Measurements from ENCODE around the gene CA10.

CA10 gene

DNA sequence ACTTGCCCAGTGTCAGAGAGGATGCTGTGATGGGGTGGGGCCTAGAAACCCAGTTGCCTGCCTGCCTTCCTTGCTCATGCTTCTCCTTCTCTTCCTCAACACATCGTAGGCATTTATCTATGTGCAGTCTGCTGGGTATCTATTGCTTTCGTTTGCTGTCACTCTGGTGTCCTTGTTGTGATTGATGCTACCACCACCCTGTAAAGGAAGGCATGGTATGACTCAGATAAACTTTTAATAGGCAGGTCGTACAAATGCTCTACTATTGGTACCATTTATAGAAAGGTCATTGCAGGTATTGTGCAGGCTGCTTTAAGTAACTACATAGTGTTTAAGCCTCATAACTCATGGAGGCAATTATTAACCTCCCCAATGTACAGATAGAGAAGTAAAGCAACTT, 529.3 kb downstream of the CA10 start:
- no peak for DNase-seq

DNA sequence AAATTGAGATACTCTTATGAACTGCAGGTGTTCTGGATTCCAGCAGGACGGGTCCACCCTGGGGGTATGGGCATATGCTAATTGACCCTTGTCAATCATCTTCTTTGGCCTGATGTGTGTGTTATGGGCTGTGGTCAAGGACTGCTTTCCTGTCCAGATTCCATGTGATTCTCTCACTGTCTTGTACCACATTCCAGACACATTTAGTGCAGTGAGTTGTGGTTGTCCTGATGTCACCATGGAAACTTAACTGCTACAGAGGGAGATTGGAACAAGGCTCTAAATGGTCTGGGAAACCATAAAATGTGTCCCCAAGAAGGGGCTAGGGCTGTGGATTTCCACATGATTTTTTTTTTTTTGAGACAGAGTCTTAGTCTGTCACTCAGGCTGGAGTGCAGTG, 530.7 kb downstream of the CA10 start:
- no peak for DNase-seq

DNA sequence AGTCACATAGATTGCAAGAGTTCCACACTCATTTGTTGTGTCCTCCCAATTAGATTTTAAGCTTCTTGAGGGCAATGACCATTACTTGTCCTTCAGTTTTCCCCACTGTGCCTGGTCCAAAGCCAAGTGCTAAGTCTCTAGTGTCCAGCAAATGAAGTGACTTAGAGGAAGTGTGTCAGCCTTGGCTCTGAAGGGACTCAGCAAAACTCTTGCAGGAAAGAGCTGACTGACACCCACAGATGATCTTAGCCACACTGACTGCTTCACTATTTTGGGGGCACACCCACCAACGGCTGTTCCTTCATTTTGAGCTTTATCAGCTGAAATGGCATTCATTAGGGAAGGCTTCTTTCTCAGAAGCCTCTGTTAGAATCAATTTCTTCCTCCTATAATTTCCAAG, 540.0 kb downstream of the CA10 start:
- DNase-seq, result no peak

DNA sequence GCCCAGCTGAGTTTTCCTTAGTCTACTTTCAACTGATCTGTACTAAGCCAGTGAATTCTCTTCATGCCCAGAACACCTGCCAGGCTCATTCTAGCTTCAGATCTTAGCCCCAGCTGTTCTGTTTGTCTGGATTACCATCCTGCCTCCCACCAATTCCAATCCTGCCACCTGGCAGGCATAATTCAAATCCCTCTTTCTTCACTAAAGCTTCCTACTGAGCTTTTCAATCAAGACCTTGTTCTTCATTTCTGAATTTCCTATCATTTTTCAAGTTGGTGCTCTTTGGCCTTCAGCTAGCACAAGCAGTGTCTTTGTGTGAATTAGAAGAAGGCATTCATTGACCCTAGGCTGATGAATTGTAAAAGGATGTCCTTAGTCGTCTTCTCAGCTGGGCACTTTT, 540.5 kb downstream of the CA10 start:
- DNase-seq, result no peak

DNA sequence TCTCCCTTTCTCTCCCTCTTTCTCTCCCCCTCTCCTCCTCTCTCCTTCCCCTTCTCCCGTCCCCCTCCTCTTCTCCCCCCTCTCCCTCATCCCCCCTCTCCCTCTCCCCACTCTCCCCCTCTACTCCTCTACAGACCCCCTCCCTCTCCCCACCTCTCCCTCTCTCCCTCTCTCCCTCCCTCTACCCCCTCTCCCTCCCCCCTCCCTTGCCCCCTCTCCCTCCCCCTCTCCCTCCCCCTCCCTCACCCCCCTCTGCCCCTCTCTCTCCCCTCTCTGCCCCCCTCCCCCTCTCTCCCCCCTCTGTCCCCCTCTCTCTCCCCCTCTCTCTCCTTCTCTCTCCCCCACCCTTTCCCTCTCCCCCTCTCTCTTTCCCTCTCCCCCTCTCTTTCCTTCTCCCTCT, 545.3 kb downstream of the CA10 start:
- DNase-seq, result no peak

DNA sequence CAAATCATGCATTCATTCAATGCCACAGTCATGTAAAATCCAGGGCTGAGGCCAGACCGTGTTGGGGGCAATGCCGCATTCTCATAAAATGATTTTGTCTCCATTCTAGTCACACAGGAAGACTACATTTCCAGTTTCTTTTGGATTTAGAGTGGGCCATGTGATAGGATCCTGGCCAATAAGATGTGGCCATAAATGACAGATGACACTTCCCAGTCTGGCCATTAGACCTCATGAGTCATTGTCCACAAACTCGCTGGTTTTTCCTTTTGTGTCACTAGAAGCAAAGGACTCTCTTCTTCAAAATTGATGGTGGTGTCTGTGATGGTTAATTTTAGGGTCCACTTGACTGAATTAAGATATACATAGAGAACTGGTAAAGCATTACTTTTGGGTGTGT, 545.8 kb downstream of the CA10 start:
- no peak for DNase-seq

DNA sequence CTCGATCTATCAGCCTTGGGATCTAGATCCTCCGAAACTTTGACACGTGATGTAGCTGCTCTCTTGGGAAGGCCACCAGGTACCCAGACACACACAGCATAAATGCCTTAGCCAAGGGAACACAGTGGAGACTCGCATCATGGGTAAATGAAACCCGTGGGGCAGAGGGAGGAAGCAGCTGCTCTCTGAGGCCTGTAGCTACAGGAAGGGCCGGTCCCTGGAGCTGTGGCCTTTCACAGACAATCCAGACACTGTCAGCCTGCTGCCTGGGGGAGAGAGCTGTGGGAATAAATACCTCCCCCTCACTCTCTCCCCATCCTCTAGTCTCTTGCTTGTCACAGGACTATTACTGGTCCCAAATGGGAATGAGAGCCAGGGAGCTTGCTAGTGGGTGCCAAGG, 546.9 kb downstream of the CA10 start:
- DNase-seq, result no peak

DNA sequence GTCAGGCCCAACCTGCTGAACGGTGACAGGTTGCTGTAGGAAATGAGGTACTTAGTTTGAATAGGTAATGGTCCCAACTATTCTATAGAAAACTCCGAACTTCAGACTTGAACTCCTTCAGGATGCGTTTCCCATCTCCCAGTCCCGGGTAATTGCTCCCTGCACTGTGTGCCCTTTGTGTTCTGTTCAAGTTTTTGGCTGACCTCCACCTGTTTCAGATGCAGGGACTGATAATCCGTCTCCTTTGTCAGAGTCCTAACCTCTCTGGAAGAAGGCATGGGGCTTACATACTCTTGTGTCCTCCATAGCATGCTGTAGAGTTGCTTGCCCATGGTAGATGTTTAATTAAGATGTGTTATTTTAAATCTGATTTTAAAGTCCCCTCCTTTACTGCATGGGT, 547.7 kb downstream of the CA10 start:
- no peak for DNase-seq

DNA sequence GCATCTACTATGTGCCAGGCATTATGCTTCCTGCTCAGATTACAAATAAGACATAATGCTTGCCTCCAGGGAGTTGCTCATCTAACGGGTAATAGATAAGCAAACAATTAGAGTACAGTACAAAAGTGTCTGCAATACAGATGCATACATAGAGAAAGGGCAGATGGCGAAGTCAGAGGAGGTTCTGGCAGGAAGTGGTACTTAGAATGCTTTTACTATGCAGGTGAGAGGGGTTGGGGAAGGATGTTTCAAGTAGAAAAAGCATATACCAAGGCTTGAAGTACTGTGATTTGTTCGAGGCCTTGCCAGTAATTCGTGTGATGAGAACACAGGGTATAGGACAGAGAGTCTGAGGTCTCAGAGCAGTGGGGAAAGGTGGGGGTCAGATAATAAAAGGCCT, 548.4 kb downstream of the CA10 start:
- no peak for DNase-seq

DNA sequence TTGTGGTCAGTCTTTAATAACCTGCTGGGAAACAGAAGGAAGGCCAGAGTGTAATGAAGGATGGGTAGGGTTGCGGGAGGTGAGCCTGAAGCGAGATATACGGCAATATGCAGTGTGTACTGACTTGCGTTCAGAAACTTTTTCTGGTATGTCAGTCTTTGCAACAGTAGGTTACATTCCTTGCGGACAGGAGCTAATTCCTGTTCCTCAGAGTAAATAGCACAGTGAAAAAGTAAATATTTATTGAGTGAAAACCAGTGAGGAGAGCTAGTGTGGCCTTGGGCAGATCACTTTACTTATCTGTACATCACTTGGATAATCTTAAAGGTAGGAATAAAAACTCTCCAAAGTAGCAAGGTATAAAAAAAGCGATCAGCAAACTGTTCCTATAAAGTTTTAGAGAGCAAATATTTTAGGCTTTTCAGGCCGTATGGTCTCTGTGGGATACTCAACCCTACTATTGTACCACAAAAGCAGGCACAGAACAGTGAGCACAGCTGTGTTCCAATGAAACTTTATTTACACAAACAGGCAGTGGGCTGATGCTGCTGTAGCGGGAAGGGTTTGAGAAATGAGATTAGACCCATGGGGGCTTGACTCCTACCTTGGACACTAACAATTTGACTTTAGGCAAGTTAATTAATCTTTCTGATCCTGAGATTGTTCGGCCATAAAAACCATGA, 550.1 kb downstream of the CA10 start:
- DNase-seq, result no peak

DNA sequence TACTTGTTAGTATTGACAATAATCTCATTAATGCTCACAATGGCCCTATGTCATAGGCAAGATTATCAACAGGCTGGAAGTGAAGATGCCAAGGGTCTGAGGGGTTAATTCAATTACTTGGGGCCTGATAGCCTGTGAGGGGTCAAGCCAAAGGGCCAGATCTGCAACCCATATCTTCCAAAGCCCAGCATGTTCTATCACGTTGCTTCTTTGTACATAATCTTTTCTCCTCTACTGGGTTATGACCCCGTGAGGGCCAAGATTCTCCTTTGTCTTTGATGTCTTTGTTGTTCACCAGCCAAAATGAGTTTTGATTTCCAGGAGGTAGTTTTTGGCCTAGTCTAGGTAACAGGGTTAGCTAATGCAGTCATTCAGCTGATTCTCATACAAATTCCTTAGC, 551.0 kb downstream of the CA10 start:
- DNase-seq, result no peak

DNA sequence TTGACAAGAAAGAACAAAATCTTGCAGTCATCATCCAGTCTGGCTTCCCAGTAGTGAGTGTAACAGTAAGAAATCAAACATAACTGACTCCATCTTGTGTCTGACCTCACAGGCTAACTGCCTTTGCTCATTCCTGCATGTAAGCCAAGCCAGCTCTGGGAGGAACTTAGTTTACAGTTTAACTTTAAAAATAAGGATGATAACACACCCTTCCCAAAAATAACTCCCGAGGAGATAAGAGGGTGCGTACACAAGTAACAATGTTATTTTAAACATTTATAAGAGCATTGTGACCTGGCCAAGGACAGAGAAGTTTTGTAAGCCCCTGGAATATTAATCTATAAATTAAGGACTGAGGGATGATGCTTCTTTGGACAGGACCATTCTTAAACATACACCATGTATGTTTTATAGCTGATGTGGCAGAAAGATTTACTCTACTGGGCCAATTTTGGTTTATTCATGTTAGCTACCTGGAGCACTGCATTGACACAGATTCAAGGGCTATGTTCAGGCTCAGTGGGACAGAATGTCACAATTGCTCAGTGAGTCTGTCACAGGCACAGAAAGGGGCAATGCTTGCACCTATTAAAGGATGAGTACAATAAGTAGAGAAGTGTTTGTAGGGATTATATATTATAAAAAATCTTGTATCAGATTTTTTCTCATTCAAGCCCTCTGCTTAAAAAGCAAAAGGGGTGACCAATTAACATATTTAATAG, 554.1 kb downstream of the CA10 start:
- DNase-seq, result no peak

DNA sequence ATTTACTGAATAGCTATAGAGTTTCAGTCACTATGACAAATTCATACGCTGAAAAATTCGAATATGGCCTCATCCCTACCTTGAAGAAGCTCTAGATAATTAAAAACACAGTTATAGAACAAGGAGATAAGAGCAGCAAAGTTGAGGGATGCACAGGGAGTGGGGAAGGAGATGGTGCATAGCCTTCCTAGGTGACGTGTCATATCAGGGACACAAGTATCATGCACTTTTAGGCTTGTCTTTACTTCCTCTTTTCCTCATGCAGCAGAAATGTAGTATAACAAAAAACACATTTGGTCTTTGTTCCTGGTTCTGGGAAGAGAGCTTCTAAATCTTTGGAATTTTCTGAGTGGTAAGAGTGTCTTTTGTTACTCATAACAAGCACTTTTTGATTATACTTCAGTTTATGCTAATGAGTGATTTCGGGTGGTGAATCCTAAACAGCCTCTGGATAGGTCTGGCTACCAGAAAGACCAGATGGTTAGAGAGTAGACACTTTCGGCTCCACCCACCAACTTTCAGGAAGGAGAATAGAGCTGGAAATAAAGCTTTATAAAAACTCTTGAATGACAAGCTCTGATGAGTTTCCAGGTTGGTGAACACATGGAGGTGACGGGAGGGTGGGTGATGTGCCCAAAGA, 556.8 kb downstream of the CA10 start:
- no peak for DNase-seq

DNA sequence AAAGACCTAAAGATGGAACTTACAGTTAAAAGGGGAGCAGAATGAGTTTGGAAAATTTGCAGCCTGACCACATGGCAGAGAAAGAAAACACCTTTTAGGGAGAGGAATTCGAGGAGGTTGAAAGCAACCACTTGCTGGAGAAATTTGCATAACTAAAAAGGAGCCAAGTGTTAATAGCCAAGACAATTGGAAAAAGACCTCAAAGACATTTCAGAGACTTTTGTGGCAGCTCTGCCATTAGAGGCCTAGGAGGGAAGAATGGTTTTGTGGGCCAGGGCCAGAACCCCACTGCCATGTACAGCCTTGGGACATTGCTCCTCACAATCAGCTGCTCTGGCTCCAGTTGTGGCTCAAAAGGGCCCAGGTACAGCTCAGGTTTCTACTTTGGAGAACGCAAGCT, 559.7 kb downstream of the CA10 start:
- DNase-seq, result no peak

DNA sequence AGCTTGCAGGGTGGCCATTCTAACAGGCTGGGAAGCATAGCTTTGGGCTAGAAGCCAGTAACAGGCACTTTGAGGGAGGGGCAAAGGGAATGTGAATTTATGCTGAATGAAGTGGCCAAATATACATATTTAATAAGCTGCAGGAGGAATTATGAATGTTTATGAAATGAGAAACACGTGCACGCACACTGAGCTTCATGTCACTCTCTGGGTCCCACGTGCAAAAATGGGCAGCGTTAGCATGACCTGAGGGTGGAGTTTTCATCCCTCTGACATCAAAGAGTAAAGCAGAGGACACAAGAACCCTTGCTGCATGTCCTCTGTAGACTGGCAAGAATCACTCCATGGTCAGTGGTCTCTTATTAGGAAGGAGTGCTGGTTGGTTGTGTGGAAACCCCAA, 561.2 kb downstream of the CA10 start:
- no peak for DNase-seq

DNA sequence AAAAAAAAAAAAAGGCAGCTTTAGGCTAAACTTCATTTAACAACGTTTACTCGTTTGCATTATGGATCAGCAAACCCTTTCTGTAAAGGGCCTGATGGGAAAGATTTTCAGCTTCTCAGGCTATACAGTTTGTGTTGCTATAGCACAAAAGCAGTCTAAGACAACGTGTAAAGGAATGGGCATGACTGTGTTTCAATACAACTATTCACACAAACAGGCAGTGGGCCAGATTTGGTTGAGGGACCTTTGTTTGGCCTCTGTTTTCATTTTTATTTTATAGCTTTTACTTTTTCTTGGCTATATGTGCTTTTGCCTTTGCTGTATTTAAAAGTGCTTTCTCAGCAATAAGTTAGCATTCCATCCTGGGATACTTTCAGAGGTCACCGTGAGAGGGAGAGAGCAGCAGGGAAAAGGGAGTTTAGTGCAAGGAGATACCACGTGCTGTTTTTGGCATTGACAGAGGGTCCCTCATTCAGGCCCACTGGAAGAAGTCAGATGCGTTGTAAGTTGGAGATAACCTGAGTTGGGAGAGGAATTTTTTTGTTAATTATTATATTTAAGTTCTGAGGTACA, 562.6 kb downstream of the CA10 start:
- no peak for DNase-seq

DNA sequence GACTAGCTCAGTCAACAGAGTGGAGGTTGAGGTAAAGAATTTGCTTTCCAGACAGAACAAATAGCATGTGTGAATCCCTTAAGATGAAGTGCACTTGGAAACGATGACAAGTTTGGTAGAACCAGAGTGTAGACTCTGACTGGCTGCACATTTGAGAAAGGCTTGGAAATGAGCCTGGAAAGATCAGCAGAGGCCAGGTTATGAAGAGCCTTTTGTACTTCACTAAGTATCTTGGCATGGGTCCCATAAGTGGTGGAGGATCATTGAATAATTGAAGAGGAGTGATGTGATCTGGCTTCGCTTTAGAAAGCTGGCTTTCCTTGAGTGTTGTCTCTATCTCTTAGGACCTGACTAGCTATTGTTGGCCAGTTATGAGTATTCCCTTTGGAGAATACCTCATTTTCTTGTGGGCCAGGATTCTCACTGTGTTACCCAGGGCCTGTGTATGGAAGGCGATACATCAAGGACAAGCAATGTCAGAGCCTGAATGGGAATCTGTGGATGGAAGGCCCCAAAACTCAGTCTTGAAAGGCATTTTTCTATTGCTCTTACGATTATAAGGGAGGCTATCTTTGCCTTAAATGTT, 568.4 kb downstream of the CA10 start:
- no peak for DNase-seq

DNA sequence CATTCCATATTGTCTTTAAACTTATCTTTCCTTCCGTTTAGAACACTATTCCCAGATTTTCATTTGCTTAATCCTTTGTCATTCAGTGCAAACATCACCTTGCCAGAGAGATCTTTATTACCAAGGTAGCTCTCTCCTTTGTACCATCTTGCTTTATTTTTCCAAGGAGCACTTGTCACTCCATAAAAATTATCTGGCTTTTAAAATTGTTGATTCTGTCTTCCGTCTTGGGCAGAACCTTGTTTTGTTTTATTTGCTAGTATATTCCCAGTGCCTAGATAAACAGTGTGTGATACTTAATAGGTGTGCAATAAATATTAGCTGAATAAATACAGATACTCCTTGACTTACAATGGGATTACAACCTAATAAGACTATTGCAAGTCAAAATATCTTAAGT, 570.5 kb downstream of the CA10 start:
- no peak for DNase-seq

DNA sequence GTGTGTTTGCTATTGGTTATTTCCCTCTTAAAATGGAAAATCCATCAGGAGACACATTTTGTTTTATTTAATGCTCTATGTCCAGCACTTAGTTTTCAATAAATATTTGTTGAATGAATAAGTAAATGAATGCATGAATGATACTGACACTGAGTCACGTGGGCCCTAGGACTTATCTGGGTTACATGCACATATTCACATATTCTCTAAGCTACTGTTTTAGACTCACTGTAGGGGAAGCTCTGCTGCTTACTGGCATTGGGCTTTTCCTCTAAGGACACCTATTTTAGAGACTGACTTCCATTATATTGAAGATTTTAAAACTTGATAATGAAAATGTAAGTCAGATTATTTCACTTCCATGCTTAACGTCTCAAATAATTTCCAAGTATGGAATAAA, 571.0 kb downstream of the CA10 start:
- no peak for DNase-seq

DNA sequence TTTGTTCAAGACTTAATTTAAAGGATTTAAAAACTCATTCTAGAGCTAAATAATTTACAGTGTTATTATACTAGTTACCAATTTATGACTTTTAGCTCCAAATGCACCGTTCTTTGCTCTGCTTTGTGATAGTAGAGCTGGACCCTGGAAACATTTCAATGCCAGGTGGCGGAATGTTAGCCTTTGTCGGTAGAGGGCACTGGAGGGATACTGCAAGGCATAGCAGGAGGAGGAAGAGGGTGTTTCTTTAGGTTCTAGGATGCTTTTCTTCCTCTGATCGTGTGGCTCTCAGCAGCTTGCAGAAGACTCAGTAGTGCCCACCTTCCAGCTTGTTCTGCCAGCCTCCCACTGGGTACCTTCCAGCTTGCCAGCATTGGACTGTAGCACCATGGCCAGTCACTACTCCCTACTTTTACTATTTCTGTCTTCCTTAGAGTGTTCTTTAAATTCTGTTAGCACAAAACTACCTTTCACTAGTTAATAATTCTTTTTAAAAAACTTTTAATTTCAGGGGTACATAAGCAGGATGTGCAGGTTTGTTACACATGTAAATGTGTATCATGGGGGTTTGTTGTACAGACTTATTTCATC, 572.9 kb downstream of the CA10 start:
- peak; percentile 1 for DNase-seq

DNA sequence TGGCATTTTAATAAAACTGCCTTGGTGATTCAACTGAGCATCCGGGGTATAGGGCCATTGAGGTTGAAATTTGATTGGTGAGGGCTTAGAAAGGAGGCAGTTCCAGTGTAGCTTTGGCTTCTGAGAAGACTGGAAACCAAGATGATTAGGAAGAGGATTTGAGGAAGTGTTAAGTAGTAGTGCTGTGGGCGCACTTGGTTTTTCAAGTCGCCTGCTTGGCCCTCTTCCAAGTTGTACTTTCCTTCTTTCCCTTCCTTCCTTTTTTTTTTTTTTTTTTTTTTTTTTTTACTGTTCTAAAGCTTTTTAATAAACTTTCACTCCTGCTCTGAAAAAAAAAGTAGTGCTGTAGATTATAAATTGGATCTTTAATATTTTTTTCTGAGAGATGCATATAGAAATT, 577.6 kb downstream of the CA10 start:
- DNase-seq, result no peak

Data from kidney glomerular epithelial cell (primary cell).